Fibroblast of mammary gland (primary cell): ENCODE data around the gene DNTT.
A peak's percentile ranks its signal among the peaks of the same experiment; 100 is the strongest.

Experiments
- DNase-seq: peaks from one replicate; pipeline ENCODE4 v3.0.0-alpha.2; 2010; ENCODE audit warnings: low read depth
- H3K4me3 ChIP-seq: 2 replicates; pipeline ENCODE4 v1.5.1; 2011; ENCODE audit warnings: low read depth, mild to moderate bottlenecking, low read length, moderate library complexity; ENCODE audit not compliant: control insufficient read depth
- CTCF ChIP-seq: conservative IDR thresholded peaks from 2 replicates; pipeline ENCODE4 v1.5.1; 2011; ENCODE audit warnings: low read depth, low read length, inconsistent platforms; ENCODE audit not compliant: control insufficient read depth, insufficient read depth

DNTT gene

GRCh38 chr10:96379758-96380157 is 75.5 kb downstream of the DNTT start:
- no peak for TF ChIP-seq CTCF
- DNase-seq: no peak
- H3K4me3 ChIP-seq: no peak overlapping the region

- TF ChIP-seq CTCF: no peak
- DNase-seq: peak; percentile 25
- H3K4me3 ChIP-seq: no peak overlapping the region
These were observed 76.6 kb downstream of the DNTT start for GRCh38 chr10:96380821-96381220.

GRCh38 chr10:96384506-96384905 is 80.3 kb downstream of the DNTT start:
- no peak for DNase-seq
- H3K4me3 ChIP-seq: no peak overlapping the region
- no peak for TF ChIP-seq CTCF

GRCh38 chr10:96387161-96387560 is 82.9 kb downstream of the DNTT start:
- no peak overlapping the region for H3K4me3 ChIP-seq
- no peak for DNase-seq
- TF ChIP-seq CTCF: no peak

GRCh38 chr10:96387601-96388000 is 83.4 kb downstream of the DNTT start:
- no peak overlapping the region for H3K4me3 ChIP-seq
- no peak for TF ChIP-seq CTCF
- DNase-seq: no peak
